Suppressor macrophage (primary cell): Measurements from ENCODE around the gene PDZK1IP1.
A peak's percentile ranks its signal among the peaks of the same experiment; 100 is the strongest.

Experiments used
- DNase-seq, 4 experiments: peaks; one replicate each; pipeline ENCODE4 v3.0.0-alpha.2; 2020 to 2022
- total RNA-seq, 17 experiments: gene quantifications; one replicate each; lab custom pipeline; 2026; ENCODE audit warnings: mixed read lengths in 6 of 17, inconsistent platforms in 3 of 17; lab: John Stamatoyannopoulos, UW

PDZK1IP1 gene
- 0 to 0.88 (median 0) reads per million in 17 experiments for total RNA-seq

GRCh38 chr1:47189844-47190508, at the start of gene PDZK1IP1:
Gene PDZK1IP1, minus strand, starts transcription at chr1:47190036. Its CDS starts 104 bp downstream, at chr1:47189932.
- peak in 1 of 4 experiments; percentile 30 for DNase-seq

GRCh38 chr1:47238935-47239592, 49.2 kb upstream of the PDZK1IP1 start:
- DNase-seq, result no peak

- no peak for DNase-seq
Measured at GRCh38 chr1:47235806-47236205, 46.0 kb upstream of the PDZK1IP1 start.

GRCh38 chr1:47235241-47235681, 45.4 kb upstream of the PDZK1IP1 start:
- peak in 3 of 4 experiments; percentile 30 to 47 (median 40) for DNase-seq

GRCh38 chr1:47233186-47233585, 43.4 kb upstream of the PDZK1IP1 start:
- no peak for DNase-seq

GRCh38 chr1:47232187-47232874, 42.5 kb upstream of the PDZK1IP1 start, which contains the start of gene TAL1:
Gene TAL1, minus strand, starts transcription at chr1:47232225. Its CDS starts 6,337 bp downstream, at chr1:47225888.
- DNase-seq, result peak in 2 of 4 experiments; percentile 25 to 26

GRCh38 chr1:47231301-47232186, 41.7 kb upstream of the PDZK1IP1 start:
- DNase-seq, result peak; percentile 68 to 80 (median 74)

- DNase-seq, result peak in 2 of 4 experiments; percentile 37 to 40
Measured at GRCh38 chr1:47230692-47231300, 41.0 kb upstream of the PDZK1IP1 start.

- DNase-seq, result no peak
Measured at GRCh38 chr1:47229886-47230691, 40.3 kb upstream of the PDZK1IP1 start.

- DNase-seq, result peak in 1 of 4 experiments; percentile 15
Measured at GRCh38 chr1:47229031-47229885, 39.4 kb upstream of the PDZK1IP1 start.

- DNase-seq, result no peak
Measured at GRCh38 chr1:47228644-47229030, 38.8 kb upstream of the PDZK1IP1 start.

- DNase-seq, result no peak
Measured at GRCh38 chr1:47227341-47228232, 37.8 kb upstream of the PDZK1IP1 start.

- no peak for DNase-seq
Measured at GRCh38 chr1:47226839-47227215, 37.0 kb upstream of the PDZK1IP1 start.

GRCh38 chr1:47226121-47226838, 36.4 kb upstream of the PDZK1IP1 start:
- no peak for DNase-seq

- DNase-seq, result peak in 2 of 4 experiments; percentile 17 to 31
Measured at GRCh38 chr1:47225430-47226100, 35.7 kb upstream of the PDZK1IP1 start.

- DNase-seq, result peak in 1 of 4 experiments; percentile 10
Measured at GRCh38 chr1:47224676-47225399, 35.0 kb upstream of the PDZK1IP1 start.
